K562 (cell line): ENCODE measurements around the gene GLYATL1B. TPM values are rescaled to one million over a fixed set of nuclear protein-coding genes. Genes with fewer than 3 reads are reported as not detected.
A peak's percentile ranks its signal among the peaks of the same experiment; 100 is the strongest.

Source experiments
- BACH1 ChIP-seq: fragments of 200-800 bp; sonication (Bioruptor generic); IDR thresholded peaks from 2 replicates; pipeline ENCODE4 v1.6.1; 2016; ENCODE audit warnings: missing genetic modification characterization, missing compliant biosample characterization
- BDP1 ChIP-seq: IDR thresholded peaks from 3 replicates; pipeline ENCODE4 v1.6.1; 2011; ENCODE audit not compliant: insufficient read length, insufficient read depth
- ETV1 ChIP-seq: fragments of 450-650 bp; conservative IDR thresholded peaks from 2 replicates; pipeline ENCODE4 v1.6.1; 2016; ENCODE audit warnings: missing genetic modification characterization, control low read depth, low read depth, missing compliant biosample characterization
- KAT7 ChIP-seq: sonication (generic); formaldehyde crosslinking; IDR thresholded peaks from 2 replicates; pipeline ENCODE4 v1.8.0; 2022; ENCODE audit warnings: missing genetic modification reagents, mild to moderate bottlenecking, borderline replicate concordance
- KDM4B ChIP-seq, 2 experiments: fragments of 450-650 bp in 1 of 2; sonication (generic) in 1 of 2; IDR thresholded peaks; 2 replicates each; pipeline ENCODE4 v1.6.1; 2016 to 2017; ENCODE audit warnings: borderline replicate concordance in 2 of 2, antibody characterized with exemption in 1 of 2, low read depth in 1 of 2, mild to moderate bottlenecking in 1 of 2
- MAFK ChIP-seq: IDR thresholded peaks from 2 replicates; pipeline ENCODE4 v1.6.1; 2011; ENCODE audit warnings: low read length, improper control_type of control experiment
- MAZ ChIP-seq, 2 experiments: fragments of 450-650 bp in 1 of 2; sonication (generic) in 1 of 2; formaldehyde crosslinking; IDR thresholded peaks in 1 of 2; conservative IDR thresholded peaks in 1 of 2; 2 replicates each; pipeline versions ENCODE4 v1.4.0 to v1.5.0; 2020; ENCODE audit warnings: mild to moderate bottlenecking in 1 of 2, missing genetic modification reagents in 1 of 2
- MEIS2 ChIP-seq: fragments of 450-650 bp; IDR thresholded peaks from 2 replicates; pipeline ENCODE4 v1.6.1; 2014; ENCODE audit warnings: mild to moderate bottlenecking; ENCODE audit not compliant: partially characterized antibody
- MXI1 ChIP-seq: IDR thresholded peaks from 2 replicates; pipeline ENCODE4 v1.6.1; 2011; ENCODE audit warnings: low read depth, mild to moderate bottlenecking, improper control_type of control experiment, low read length
- NR2C1 ChIP-seq, 2 experiments: fragments of 450-650 bp; IDR thresholded peaks; 2 replicates each; pipeline ENCODE4 v1.6.1; 2017; ENCODE audit warnings: mild to moderate bottlenecking in 2 of 2, antibody characterized with exemption in 1 of 2, inconsistent platforms in 1 of 2, missing compliant biosample characterization in 1 of 2, missing genetic modification characterization in 1 of 2
- POLR2B ChIP-seq: fragments of 450-650 bp; IDR thresholded peaks from 2 replicates; pipeline ENCODE4 v1.6.1; 2018; ENCODE audit warnings: low read depth; ENCODE audit not compliant: partially characterized antibody
- RBFOX2 ChIP-seq: fragments of 200-400 bp; formaldehyde crosslinking; IDR thresholded peaks from 2 replicates; pipeline ENCODE4 v1.6.1; 2017; ENCODE audit warnings: low read depth, mild to moderate bottlenecking, low read length, moderate library complexity
- SMARCB1 ChIP-seq: IDR thresholded peaks from 2 replicates; pipeline ENCODE4 v1.6.1; 2011; ENCODE audit warnings: improper control_type of control experiment, low read depth; ENCODE audit not compliant: insufficient read length
- XRCC3 ChIP-seq: fragments of 450-650 bp; IDR thresholded peaks from 2 replicates; pipeline ENCODE4 v1.6.1; 2017; ENCODE audit warnings: mild to moderate bottlenecking, moderate library complexity
- ZBTB9 ChIP-seq: fragments of 450-650 bp; formaldehyde crosslinking; IDR thresholded peaks from 2 replicates; pipeline ENCODE4 v1.4.0; 2020; ENCODE audit warnings: mild to moderate bottlenecking, moderate library complexity
- ZNF217 ChIP-seq: sonication (generic); formaldehyde crosslinking; IDR thresholded peaks from 2 replicates; pipeline ENCODE4 v1.8.0; 2022; ENCODE audit warnings: mild to moderate bottlenecking, missing genetic modification reagents
- ZNF253 ChIP-seq: fragments of 250-450 bp; sonication (Bioruptor Pico); conservative IDR thresholded peaks from 2 replicates; pipeline ENCODE4 v1.6.1; 2021; ENCODE audit warnings: mild to moderate bottlenecking
- ZNF395 ChIP-seq: fragments of 200-800 bp; sonication (Bioruptor generic); IDR thresholded peaks from 2 replicates; pipeline ENCODE4 v1.6.1; 2017; ENCODE audit warnings: missing genetic modification characterization, missing compliant biosample characterization
- ZNF431 ChIP-seq: sonication (generic); formaldehyde crosslinking; IDR thresholded peaks from 2 replicates; pipeline ENCODE4 v1.8.0; 2022; ENCODE audit warnings: mild to moderate bottlenecking, missing genetic modification reagents
- polyA plus RNA-seq, 8 experiments: library from polyadenylated mRNA; depleted of rRNA in 4 of 8; stranded (reverse) in 5 of 8; unstranded in 3 of 8; fragments of >200 nt; fragmentation: Nextera tagmentation in 2 of 8; fragmentation: Illumina TruSeq in 1 of 8; extraction: Ambion mirVana in 2 of 8; extraction: Trizol in 1 of 8; gene quantifications; 2 replicates each; pipeline versions ENCODE4 v1.2.1 to v1.2.3, GENCODE V29; 2011 to 2014; ENCODE audit warnings: inconsistent platforms in 1 of 8, missing spikeins in 1 of 8
- total RNA-seq, 7 experiments: library from RNA; depleted of rRNA in 6 of 7; stranded (reverse); fragments of >200 nt in 6 of 7; fragmentation: Illumina TruSeq in 2 of 7; extraction: Trizol in 2 of 7; gene quantifications; 2 replicates each; pipeline versions ENCODE4 v1.2.1 to v1.2.3, GENCODE V29; 2011 to 2021; ENCODE audit warnings: low replicate concordance in 1 of 7
- TF ChIP-seq, protein P1 (sequence below): sonication (generic); formaldehyde crosslinking; IDR thresholded peaks from 2 replicates; pipeline ENCODE4 v1.8.1; 2023; ENCODE audit warnings: mild to moderate bottlenecking, missing genetic modification reagents, moderate library complexity
- TF ChIP-seq, protein P2 (sequence below): fragments of 250-450 bp; sonication (Bioruptor Pico); IDR thresholded peaks from 2 replicates; pipeline ENCODE4 v1.8.0; 2021; ENCODE audit warnings: moderate library complexity, mild to moderate bottlenecking, inconsistent platforms

The GLYATL1B gene
- total and polyA plus RNA-seq, 9 of the 15 experiments (the other 6 are each of a cell fraction or from before 2014, with no cell fraction given), result not detected

DNA sequence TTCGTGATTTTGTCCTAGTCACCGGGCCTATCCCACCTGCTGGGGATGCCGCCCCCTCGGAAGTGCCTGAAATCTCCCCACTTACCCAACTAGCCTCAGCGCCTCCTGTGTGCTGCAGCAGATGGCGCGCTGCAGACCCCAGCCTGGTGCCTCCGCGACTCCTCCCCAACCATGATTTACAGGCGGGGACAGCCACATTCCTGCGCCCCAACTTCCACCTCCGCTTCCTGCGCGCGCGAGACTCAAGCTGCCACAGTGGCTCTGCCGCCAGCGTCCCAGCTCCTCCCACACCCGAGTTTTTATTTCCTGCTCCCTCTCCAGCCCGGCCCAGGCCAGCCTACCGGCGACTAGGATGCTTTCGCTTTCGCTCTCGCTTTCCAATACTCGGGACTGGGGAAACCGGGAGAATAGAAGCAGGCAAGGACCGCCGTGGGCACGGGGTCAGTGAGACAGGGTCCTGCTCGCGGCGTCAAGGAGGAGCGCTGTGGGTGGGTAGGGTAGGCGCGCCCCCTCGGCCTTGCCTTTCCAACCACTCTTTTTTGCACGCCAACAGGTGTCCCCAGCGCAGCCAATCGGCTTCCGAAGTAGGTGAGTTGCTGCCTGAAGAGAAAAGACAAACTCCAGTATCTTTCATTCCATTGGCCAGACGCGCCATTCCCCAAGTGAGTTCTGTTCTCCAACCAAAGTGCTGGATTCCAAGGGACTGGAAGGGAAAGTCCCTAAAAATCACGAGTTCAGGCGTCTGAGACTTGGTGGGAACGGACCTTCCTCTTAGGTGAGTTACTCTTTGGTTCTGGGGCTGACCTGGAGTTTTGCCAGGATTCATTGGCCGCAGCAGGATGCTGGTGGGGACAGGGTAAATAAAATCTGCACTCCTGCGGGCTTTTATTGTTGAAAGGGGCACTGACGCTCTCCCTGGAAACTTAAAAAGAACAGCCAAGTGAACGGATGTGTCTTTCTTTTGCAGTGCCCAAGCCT, 56.7 kb downstream of the GLYATL1B start, which contains the start of gene FAM111A (continued):
- TF ChIP-seq KDM4B (IDR thresholded peaks at IDR 0.05; ENCODE audit: borderline replicate concordance in 2 of 2, low read depth in 1 of 2) (no peak), RBFOX2 (peak; percentile 80), BACH1 (tag) (no peak), ZNF395 (CRISPR knock-in tag) (peak; percentile 52; the same call in 1 of the 2 replicates), POLR2B (peak; percentile 28), XRCC3 (no peak), SMARCB1 (no peak), ETV1 (tag) (peak; percentile 70), MXI1 (no peak), MAZ (CRISPR knock-in tag; conservative IDR thresholded peaks at IDR 0.05 in 1 of 2, IDR thresholded peaks at IDR 0.05 in 1 of 2) (peak in 1 of 2 experiments; percentile 81; a peak in 3 of 4 replicates), ZNF217 (CRISPR knock-in tag) (no peak), MAFK (no peak), ZNF253 (CRISPR knock-in tag) (no peak), ZNF431 (no peak), KAT7 (0 out of 2 replicates have a peak, but pooled peaks have one; percentile 60), NR2C1 (IDR thresholded peaks at IDR 0.05) (no peak), NR2C1 (tag; IDR thresholded peaks at IDR 0.05) (no peak), ZBTB9 (CRISPR knock-in tag) (no peak), BDP1 (no peak), MEIS2 (peak; percentile 94)
- TF ChIP-seq, protein P1, sequence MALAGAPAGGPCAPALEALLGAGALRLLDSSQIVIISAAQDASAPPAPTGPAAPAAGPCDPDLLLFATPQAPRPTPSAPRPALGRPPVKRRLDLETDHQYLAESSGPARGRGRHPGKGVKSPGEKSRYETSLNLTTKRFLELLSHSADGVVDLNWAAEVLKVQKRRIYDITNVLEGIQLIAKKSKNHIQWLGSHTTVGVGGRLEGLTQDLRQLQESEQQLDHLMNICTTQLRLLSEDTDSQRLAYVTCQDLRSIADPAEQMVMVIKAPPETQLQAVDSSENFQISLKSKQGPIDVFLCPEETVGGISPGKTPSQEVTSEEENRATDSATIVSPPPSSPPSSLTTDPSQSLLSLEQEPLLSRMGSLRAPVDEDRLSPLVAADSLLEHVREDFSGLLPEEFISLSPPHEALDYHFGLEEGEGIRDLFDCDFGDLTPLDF (CRISPR knock-in tag), result peak; percentile 48; the same call in 1 of the 2 replicates
- TF ChIP-seq, protein P2, sequence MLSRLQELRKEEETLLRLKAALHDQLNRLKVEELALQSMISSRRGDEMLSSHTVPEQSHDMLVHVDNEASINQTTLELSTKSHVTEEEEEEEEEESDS, result no peak
